ENCODE data around the gene SLC30A9.

SLC30A9 gene

DNA sequence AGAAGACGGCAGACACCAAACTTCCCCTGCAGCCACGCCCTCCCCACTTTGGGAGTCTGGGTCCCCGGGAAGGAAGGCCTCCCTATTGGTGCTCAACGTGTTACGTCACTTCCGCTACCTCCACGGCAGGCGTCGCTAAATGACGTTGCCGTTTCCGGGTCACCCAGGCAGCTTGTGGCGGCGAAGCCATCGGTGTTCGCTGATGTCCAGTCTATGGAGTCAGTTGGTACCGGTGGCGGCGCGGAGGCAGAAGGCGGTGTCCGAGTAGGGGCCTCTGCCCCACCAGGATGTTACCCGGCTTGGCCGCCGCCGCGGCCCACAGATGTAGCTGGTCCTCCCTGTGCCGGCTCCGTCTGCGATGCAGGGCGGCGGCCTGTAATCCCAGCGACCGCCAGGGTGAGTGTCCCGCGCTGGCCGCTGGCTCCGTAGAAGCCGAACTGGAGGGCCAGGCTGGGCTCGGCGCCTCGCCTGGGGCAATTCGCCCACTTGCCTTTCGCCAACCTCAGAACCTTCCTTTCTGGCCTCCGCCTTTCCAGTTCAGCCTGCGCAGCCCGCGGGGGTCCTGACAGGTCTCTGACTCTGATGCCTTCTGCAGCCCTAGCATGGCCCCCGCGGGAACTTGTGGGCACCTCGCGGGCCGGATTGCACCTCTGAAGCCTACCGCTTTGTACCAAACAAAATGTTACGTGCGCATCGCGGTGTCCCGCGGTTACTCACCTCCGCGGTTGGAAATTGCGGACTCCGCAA, at the start of gene SLC30A9:
SLC30A9 (plus strand) TSS at position 166 of the 747 bp plus-strand sequence; CDS start at position 288, 122 bp downstream.
- peak; percentile 98 for DNase-seq (ENCODE audit: low spot score)
- peak within 1 kb of the TSS; percentile 93 for H3K4me3 ChIP-seq
- H3K27ac ChIP-seq, result peak within 1 kb of the TSS; percentile 75 to 87
- no peak for TF ChIP-seq CTCF (IDR thresholded peaks at IDR 0.05)

GRCh38 chr4:41940834-41941233, 49.5 kb upstream of the SLC30A9 start:
- DNase-seq (ENCODE audit: low spot score), result no peak
- no peak for TF ChIP-seq CTCF (IDR thresholded peaks at IDR 0.05)
- Histone ChIP-seq H3K27ac (no peak overlapping the region), H3K4me3 (no peak overlapping the region)

DNA sequence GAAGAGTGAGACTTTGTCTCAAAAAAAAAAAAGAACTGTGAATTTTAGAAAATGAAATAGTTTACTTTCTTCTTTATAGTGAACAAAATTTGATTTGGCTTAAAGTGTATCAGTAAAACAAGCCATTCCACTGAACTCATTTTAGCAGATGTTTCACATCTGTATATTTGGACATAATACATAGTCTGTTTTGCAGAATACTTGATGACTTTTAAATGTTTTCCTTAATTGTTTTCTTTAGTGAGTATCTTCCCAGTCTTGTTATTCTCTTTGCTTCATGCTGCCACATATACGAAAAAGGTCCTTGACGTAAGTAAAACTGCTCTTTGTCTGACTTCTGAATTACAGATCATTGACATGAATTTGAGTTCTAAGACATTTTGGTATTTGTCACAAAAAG, 46.8 kb upstream of the SLC30A9 start:
- Histone ChIP-seq H3K27ac (no peak overlapping the region), H3K4me3 (no peak overlapping the region)
- no peak for TF ChIP-seq CTCF (IDR thresholded peaks at IDR 0.05)
- DNase-seq (ENCODE audit: low spot score), result no peak

DNA sequence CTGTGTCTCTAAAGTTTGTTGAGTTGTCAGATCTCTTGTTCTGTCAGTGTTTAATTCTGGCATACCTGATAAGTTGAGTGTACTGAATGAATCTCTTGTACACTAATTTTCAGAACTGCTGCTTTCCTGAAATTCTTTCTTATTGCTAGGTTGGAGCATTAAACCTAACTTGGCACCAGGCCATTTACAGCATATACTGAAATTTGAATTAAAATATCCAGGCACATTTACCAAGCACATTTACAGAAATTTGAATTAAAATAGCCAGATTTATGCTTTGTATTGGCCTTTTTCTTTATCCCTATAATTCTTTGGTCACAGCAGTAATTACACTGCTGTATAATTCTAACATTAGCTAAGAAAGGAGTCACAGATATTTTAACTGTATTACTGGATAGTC, 46.2 kb upstream of the SLC30A9 start:
- H3K27ac ChIP-seq, result no peak overlapping the region
- no peak overlapping the region for H3K4me3 ChIP-seq
- TF ChIP-seq CTCF (IDR thresholded peaks at IDR 0.05), result no peak
- no peak for DNase-seq (ENCODE audit: low spot score)

DNA sequence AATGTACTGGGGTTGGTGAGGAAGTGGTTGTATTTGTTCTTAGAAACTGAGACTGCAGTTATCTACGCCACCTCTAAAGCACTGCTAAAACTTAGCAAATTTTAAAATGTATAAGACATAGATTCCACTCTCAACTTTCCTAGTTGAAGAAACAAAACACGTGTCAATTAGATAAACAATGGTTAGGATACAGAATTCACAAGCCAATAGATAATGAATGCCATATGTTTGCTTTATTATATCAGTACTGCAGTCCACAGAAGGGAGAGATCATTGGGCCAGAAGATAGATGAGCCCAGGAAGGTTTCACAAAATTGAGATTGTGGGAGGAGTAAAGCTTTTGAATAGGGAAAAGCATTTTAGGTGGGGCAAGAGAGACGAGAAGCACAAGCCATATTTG, 40.8 kb upstream of the SLC30A9 start:
- no peak for TF ChIP-seq CTCF (IDR thresholded peaks at IDR 0.05)
- no peak for DNase-seq (ENCODE audit: low spot score)
- Histone ChIP-seq H3K27ac (no peak overlapping the region), H3K4me3 (no peak overlapping the region)

- no peak for DNase-seq (ENCODE audit: low spot score)
- TF ChIP-seq CTCF (IDR thresholded peaks at IDR 0.05), result no peak
- H3K27ac ChIP-seq, result no peak overlapping the region
- no peak overlapping the region for H3K4me3 ChIP-seq
Measured at GRCh38 chr4:41957634-41958033, 32.7 kb upstream of the SLC30A9 start.

DNA sequence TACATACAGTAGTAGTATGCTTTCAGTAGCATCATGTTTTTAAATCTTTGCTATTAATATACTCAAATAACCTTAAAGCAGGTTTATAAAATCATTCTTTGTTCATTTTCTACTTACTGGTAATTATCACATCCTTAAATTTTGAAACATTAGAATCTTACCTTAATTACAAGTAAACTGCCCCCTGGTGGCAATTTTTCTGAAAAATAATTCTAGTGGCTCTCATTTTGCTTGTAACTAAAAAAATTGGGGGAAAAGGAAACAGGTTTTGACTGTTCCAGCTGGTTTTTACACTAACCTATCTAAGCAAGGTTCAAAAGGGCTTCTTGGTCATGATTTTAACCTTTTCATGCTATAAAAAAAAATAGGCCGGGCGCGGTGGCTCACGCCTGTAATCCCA, 27.2 kb upstream of the SLC30A9 start:
- Histone ChIP-seq H3K4me3 (no peak overlapping the region), H3K27ac (no peak overlapping the region)
- DNase-seq (ENCODE audit: low spot score), result no peak
- TF ChIP-seq CTCF (IDR thresholded peaks at IDR 0.05), result no peak
